ENCODE measurements around the gene ME2.
"Not testable (repeated sequence)": the region's sequence is repeated elsewhere in the genome, so short reads cannot be mapped to it uniquely, and the experiment has no call there.

The ME2 gene

GRCh38 chr18:50924372-50924771 is 45.5 kb downstream of the ME2 start:
- no peak for DNase-seq (ENCODE audit: low spot score)

- no peak for DNase-seq (ENCODE audit: low spot score)
These were observed 47.6 kb downstream of the ME2 start for GRCh38 chr18:50926521-50926920.

- no peak for DNase-seq (ENCODE audit: low spot score)
These were observed 49.6 kb downstream of the ME2 start for GRCh38 chr18:50928551-50928950.

GRCh38 chr18:50933684-50934083 is 54.8 kb downstream of the ME2 start:
- no peak for DNase-seq (ENCODE audit: low spot score)

GRCh38 chr18:50934545-50935211 is 55.8 kb downstream of the ME2 start:
- no peak for DNase-seq (ENCODE audit: low spot score)

GRCh38 chr18:50935493-50936191 is 56.7 kb downstream of the ME2 start:
- DNase-seq (ENCODE audit: low spot score), result no peak

GRCh38 chr18:50937183-50937582 is 58.3 kb downstream of the ME2 start:
- no peak for DNase-seq (ENCODE audit: low spot score)

- no peak for DNase-seq (ENCODE audit: low spot score)
These were observed 60.0 kb downstream of the ME2 start for GRCh38 chr18:50938912-50939311.

- no peak for DNase-seq (ENCODE audit: low spot score)
These were observed 65.5 kb downstream of the ME2 start for GRCh38 chr18:50944245-50944932.

- not testable (repeated sequence) for DNase-seq (ENCODE audit: low spot score)
These were observed 67.0 kb downstream of the ME2 start for GRCh38 chr18:50945918-50946317.

GRCh38 chr18:50947899-50948298 is 69.0 kb downstream of the ME2 start:
- no peak for DNase-seq (ENCODE audit: low spot score)

- DNase-seq (ENCODE audit: low spot score), result no peak
These were observed 70.3 kb downstream of the ME2 start for GRCh38 chr18:50949185-50949584.

- DNase-seq (ENCODE audit: low spot score), result no peak
These were observed 71.7 kb downstream of the ME2 start for GRCh38 chr18:50950626-50951025.

GRCh38 chr18:50953822-50954221 is 74.9 kb downstream of the ME2 start:
- no peak for DNase-seq (ENCODE audit: low spot score)

GRCh38 chr18:50955253-50955652 is 76.3 kb downstream of the ME2 start:
- DNase-seq (ENCODE audit: low spot score), result no peak

- no peak for DNase-seq (ENCODE audit: low spot score)
These were observed 77.2 kb downstream of the ME2 start for GRCh38 chr18:50956116-50956515.

GRCh38 chr18:50961974-50962373 is 83.1 kb downstream of the ME2 start:
- no peak for DNase-seq (ENCODE audit: low spot score)

GRCh38 chr18:50967714-50968661 is 89.1 kb downstream of the ME2 start, which contains the start of gene ELAC1:
ELAC1 (plus strand) TSS chr18:50968040; CDS start chr18:50974405, 6,365 bp downstream.
- DNase-seq (ENCODE audit: low spot score), result peak; percentile 50

- DNase-seq (ENCODE audit: low spot score), result no peak
These were observed 90.5 kb downstream of the ME2 start for GRCh38 chr18:50969448-50969847.

- DNase-seq (ENCODE audit: low spot score), result no peak
These were observed 91.1 kb downstream of the ME2 start for GRCh38 chr18:50970006-50970405.

- not testable (repeated sequence) for DNase-seq (ENCODE audit: low spot score)
These were observed 93.5 kb downstream of the ME2 start for GRCh38 chr18:50972404-50972803.
